Measurements from ENCODE around the gene TSHR. TPM values are rescaled to one million over a fixed set of nuclear protein-coding genes. Genes with fewer than 3 reads are reported as not detected.
"Not testable (repeated sequence)": the region's sequence is repeated elsewhere in the genome, so short reads cannot be mapped to it uniquely, and the experiment has no call there.

Gene TSHR
- total RNA-seq, 1 donor from 2014 or later: not detected

DNA sequence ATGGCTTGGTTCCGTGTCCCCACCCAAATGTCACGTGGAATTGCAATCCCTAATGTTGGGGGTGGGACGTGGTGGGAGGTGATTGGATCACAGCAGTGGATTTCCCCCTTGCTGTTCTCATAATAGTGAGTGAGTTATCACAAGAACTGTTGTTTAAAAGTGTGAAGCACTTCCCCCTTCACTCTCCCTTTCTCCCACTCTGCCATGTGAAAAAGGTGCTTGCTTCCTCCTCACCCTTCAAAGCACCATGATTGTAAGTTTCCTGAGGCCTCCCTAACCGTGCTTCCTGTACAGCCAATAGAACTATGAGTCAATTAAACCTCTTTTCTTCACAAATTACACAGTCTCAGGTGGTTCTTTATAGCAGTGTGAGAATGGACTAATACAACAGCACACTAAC lies 8.6 kb upstream of the TSHR start:
- TF ChIP-seq EZH2 (IDR thresholded peaks at IDR 0.05; ENCODE audit: insufficient read depth, low read length): no peak
- TF ChIP-seq CTCF (IDR thresholded peaks at IDR 0.05; ENCODE audit: insufficient read depth, low read depth, low read length): no peak

GRCh38 chr14:80948291-80948690 lies 7.1 kb upstream of the TSHR start:
- no peaks in the 10 kb centered on the region for H3K36me3 ChIP-seq (ENCODE audit: insufficient read depth, low read length)
- Mint-ChIP-seq H3K4me1 (ENCODE audit: low read depth, unreplicated experiment) (no peaks in the 10 kb centered on the region), H3K4me3 (ENCODE audit: unreplicated experiment) (no peak overlapping the region), H3K27ac (ENCODE audit: unreplicated experiment) (no peak overlapping the region), H3K27me3 (ENCODE audit: low read depth, unreplicated experiment) (peaks cover 3% of the 10 kb centered on the region), H3K36me3 (ENCODE audit: low read depth, unreplicated experiment) (no peaks in the 10 kb centered on the region), H3K9me3 (ENCODE audit: unreplicated experiment) (no peaks in the 10 kb centered on the region)
- no peak for DNase-seq (ENCODE audit: low read depth)
- no peaks in the 10 kb centered on the region for H4K20me1 ChIP-seq (ENCODE audit: insufficient read depth, low read length)
- H2AFZ ChIP-seq (ENCODE audit: low read depth, low read length): no peak overlapping the region
- H3K9ac ChIP-seq (ENCODE audit: low read length): no peak overlapping the region
- no peaks in the 10 kb centered on the region for H3K4me1 ChIP-seq (ENCODE audit: insufficient read depth, low read length)
- no peak overlapping the region for H3K4me3 ChIP-seq (ENCODE audit: insufficient read depth, low read depth, low read length)
- no peak for FAIRE-seq
- no peaks in the 10 kb centered on the region for H3K79me2 ChIP-seq (ENCODE audit: insufficient read depth, low read length)
- H3K27ac ChIP-seq (ENCODE audit: low read depth, low read length): no peak overlapping the region
- no peaks in the 10 kb centered on the region for H3K9me3 ChIP-seq (ENCODE audit: insufficient read depth, low read depth, low read length)
- H3K27me3 ChIP-seq (ENCODE audit: insufficient read depth, low read length): no peaks in the 10 kb centered on the region
- H3K4me2 ChIP-seq (ENCODE audit: low read length): no peak overlapping the region
- no peak for TF ChIP-seq EZH2 (IDR thresholded peaks at IDR 0.05; ENCODE audit: insufficient read depth, low read length)
- TF ChIP-seq CTCF (IDR thresholded peaks at IDR 0.05; ENCODE audit: insufficient read depth, low read depth, low read length): no peak

More for the DNA sequence above, 8.6 kb upstream of the TSHR start:
- H3K4me2 ChIP-seq (ENCODE audit: low read length): no peak overlapping the region
- no peak overlapping the region for H3K9ac ChIP-seq (ENCODE audit: low read length)
- no peaks in the 10 kb centered on the region for H3K9me3 ChIP-seq (ENCODE audit: insufficient read depth, low read depth, low read length)
- Mint-ChIP-seq H3K27me3 (ENCODE audit: low read depth, unreplicated experiment) (peaks cover 3% of the 10 kb centered on the region), H3K27ac (ENCODE audit: unreplicated experiment) (no peak overlapping the region), H3K36me3 (ENCODE audit: low read depth, unreplicated experiment) (no peaks in the 10 kb centered on the region), H3K4me1 (ENCODE audit: low read depth, unreplicated experiment) (no peaks in the 10 kb centered on the region), H3K9me3 (ENCODE audit: unreplicated experiment) (no peaks in the 10 kb centered on the region), H3K4me3 (ENCODE audit: unreplicated experiment) (no peak overlapping the region)
- H3K79me2 ChIP-seq (ENCODE audit: insufficient read depth, low read length): no peaks in the 10 kb centered on the region
- no peaks in the 10 kb centered on the region for H3K36me3 ChIP-seq (ENCODE audit: insufficient read depth, low read length)
- DNase-seq (ENCODE audit: low read depth) (no peak), FAIRE-seq (no peak)
- no peak overlapping the region for H3K27ac ChIP-seq (ENCODE audit: low read depth, low read length)
- no peaks in the 10 kb centered on the region for H3K4me1 ChIP-seq (ENCODE audit: insufficient read depth, low read length)
- no peak overlapping the region for H3K4me3 ChIP-seq (ENCODE audit: insufficient read depth, low read depth, low read length)
- no peaks in the 10 kb centered on the region for H4K20me1 ChIP-seq (ENCODE audit: insufficient read depth, low read length)
- no peak overlapping the region for H2AFZ ChIP-seq (ENCODE audit: low read depth, low read length)
- no peaks in the 10 kb centered on the region for H3K27me3 ChIP-seq (ENCODE audit: insufficient read depth, low read length)

- Histone ChIP-seq H3K36me3 (ENCODE audit: insufficient read depth, low read length) (no peaks in the 10 kb centered on the region), H3K4me1 (ENCODE audit: insufficient read depth, low read length) (no peaks in the 10 kb centered on the region), H3K4me3 (ENCODE audit: insufficient read depth, low read depth, low read length) (no peak overlapping the region), H4K20me1 (ENCODE audit: insufficient read depth, low read length) (no peaks in the 10 kb centered on the region), H3K27ac (ENCODE audit: low read depth, low read length) (no peak overlapping the region), H2AFZ (ENCODE audit: low read depth, low read length) (no peak overlapping the region), H3K79me2 (ENCODE audit: insufficient read depth, low read length) (no peaks in the 10 kb centered on the region), H3K9me3 (ENCODE audit: insufficient read depth, low read depth, low read length) (no peaks in the 10 kb centered on the region), H3K4me2 (ENCODE audit: low read length) (no peak overlapping the region), H3K9ac (ENCODE audit: low read length) (no peak overlapping the region), H3K27me3 (ENCODE audit: insufficient read depth, low read length) (peaks cover 4% of the 10 kb centered on the region)
- Mint-ChIP-seq H3K4me1 (ENCODE audit: low read depth, unreplicated experiment) (no peaks in the 10 kb centered on the region), H3K27me3 (ENCODE audit: low read depth, unreplicated experiment) (peaks cover 11% of the 10 kb centered on the region), H3K9me3 (ENCODE audit: unreplicated experiment) (no peaks in the 10 kb centered on the region), H3K4me3 (ENCODE audit: unreplicated experiment) (no peak overlapping the region), H3K27ac (ENCODE audit: unreplicated experiment) (no peak overlapping the region), H3K36me3 (ENCODE audit: low read depth, unreplicated experiment) (no peaks in the 10 kb centered on the region)
- no peak for TF ChIP-seq EZH2 (IDR thresholded peaks at IDR 0.05; ENCODE audit: insufficient read depth, low read length)
- TF ChIP-seq CTCF (IDR thresholded peaks at IDR 0.05; ENCODE audit: insufficient read depth, low read depth, low read length): no peak
- DNase-seq (ENCODE audit: low read depth) (no peak), FAIRE-seq (no peak)
These were observed 3.9 kb upstream of the TSHR start for GRCh38 chr14:80951491-80951890.

DNA sequence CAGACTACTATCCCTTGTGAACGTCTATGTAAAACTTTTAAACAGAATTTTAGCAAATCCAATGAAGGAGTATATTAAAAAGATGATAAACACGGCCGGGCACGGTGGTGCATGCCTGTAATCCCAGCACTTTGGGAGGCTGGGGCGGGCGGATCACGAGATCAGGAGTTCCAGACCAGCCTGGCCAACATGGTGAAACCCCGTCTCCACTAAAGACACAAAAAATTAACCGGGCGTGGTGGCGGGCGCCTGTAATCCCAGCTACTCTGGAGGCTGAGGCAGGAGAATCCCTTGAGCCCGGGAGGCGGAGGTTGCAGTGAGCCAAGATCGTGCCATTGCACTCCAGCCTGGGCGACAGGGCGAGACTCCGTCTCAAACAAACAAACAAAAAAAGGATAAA lies 2.2 kb upstream of the TSHR start:
- H3K4me3 Mint-ChIP-seq (ENCODE audit: unreplicated experiment); H3K27ac ChIP-seq (ENCODE audit: low read depth, low read length); H3K9ac ChIP-seq (ENCODE audit: low read length); H3K4me2 ChIP-seq (ENCODE audit: low read length); H3K4me1 Mint-ChIP-seq (ENCODE audit: low read depth, unreplicated experiment); H3K27me3 ChIP-seq (ENCODE audit: insufficient read depth, low read length); H3K4me1 ChIP-seq (ENCODE audit: insufficient read depth, low read length); H2AFZ ChIP-seq (ENCODE audit: low read depth, low read length); H4K20me1 ChIP-seq (ENCODE audit: insufficient read depth, low read length); H3K27ac Mint-ChIP-seq (ENCODE audit: unreplicated experiment); H3K9me3 ChIP-seq (ENCODE audit: insufficient read depth, low read depth, low read length); H3K9me3 Mint-ChIP-seq (ENCODE audit: unreplicated experiment); H3K4me3 ChIP-seq (ENCODE audit: insufficient read depth, low read depth, low read length); FAIRE-seq; H3K79me2 ChIP-seq (ENCODE audit: insufficient read depth, low read length); H3K36me3 ChIP-seq (ENCODE audit: insufficient read depth, low read length); H3K36me3 Mint-ChIP-seq (ENCODE audit: low read depth, unreplicated experiment); DNase-seq (ENCODE audit: low read depth): not testable (repeated sequence)
- peaks cover 23% of the 10 kb centered on the region for H3K27me3 Mint-ChIP-seq (ENCODE audit: low read depth, unreplicated experiment)

Data from astrocyte (in vitro differentiated cells and primary cell).